Thyroid gland (tissue), 4 donors: ENCODE data around the gene LRRC4. TPM values are rescaled to one million over a fixed set of nuclear protein-coding genes. Genes with fewer than 3 reads are reported as not detected.

ENCODE experiments used
- DNase-seq, 2 donors: peaks; one replicate each; pipeline ENCODE4 v3.0.0-alpha.2; 2019
- H3K27ac ChIP-seq, 3 donors: fragments of 200-600 bp; sonication (generic); 1 replicate in 2 of 3; 2 replicates in 1 of 3; pipeline ENCODE4 v1.5.1; 2016 to 2019; ENCODE audit warnings: mild to moderate bottlenecking in 1 of 3, moderate library complexity in 1 of 3
- H3K27me3 ChIP-seq: fragments of 200-600 bp; sonication (generic); one replicate; pipeline ENCODE4 v1.5.1; 2019
- H3K36me3 ChIP-seq, 2 donors: fragments of 200-600 bp; sonication (generic); one replicate each; pipeline ENCODE4 v1.5.1; 2016 to 2019
- H3K4me1 ChIP-seq, 2 donors: fragments of 200-600 bp; sonication (generic); one replicate each; pipeline ENCODE4 v1.5.1; 2017 to 2019
- H3K4me3 ChIP-seq, 3 donors: fragments of 200-600 bp; sonication (generic); replicated peaks in 1 of 3; 1 replicate in 2 of 3; 2 replicates in 1 of 3; pipeline ENCODE4 v1.5.1; 2016; ENCODE audit warnings: mild to moderate bottlenecking in 1 of 3
- H3K9me3 ChIP-seq: fragments of 200-600 bp; sonication (generic); one replicate; pipeline ENCODE4 v1.5.1; 2017
- CTCF ChIP-seq, 6 experiments: fragments of 200-600 bp in 3 of 6; fragments of 450-650 bp in 3 of 6; sonication (generic) in 3 of 6; IDR thresholded peaks; one replicate each; pipeline ENCODE4 v1.5.1; 2016 to 2019; ENCODE audit warnings: antibody characterized with exemption in 6 of 6, mild to moderate bottlenecking in 2 of 6, inconsistent platforms in 1 of 6, moderate library complexity in 1 of 6
- POLR2A ChIP-seq, 2 donors: fragments of 450-650 bp; IDR thresholded peaks; one replicate each; pipeline ENCODE4 v1.6.1; 2017; ENCODE audit warnings: antibody characterized with exemption in 2 of 2, mild to moderate bottlenecking in 2 of 2, moderate library complexity in 1 of 2
- WGBS, 2 donors: methylation state at CpG; one replicate each; pipeline ENCODE4 v1.1.5; 2017; 5-methylcytosine and 5-hydroxymethylcytosine counted together
- intact Hi-C: fragments of 100-400 bp; cut with DNase I; formaldehyde crosslinking; loops from one replicate; pipeline ENCODE4 v1.15.1; 2023
- total RNA-seq, 4 donors: library from RNA; depleted of rRNA; stranded (reverse); fragments of >200 nt; gene quantifications; one replicate each; pipeline ENCODE4 v1.2.3, GENCODE V29; 2016

The LRRC4 gene
- total RNA-seq, 4 donors from 2014 or later, result 0.39 to 3.7 (median 0.95) TPM

GRCh38 chr7:127986581-127987521 lies 44.4 kb downstream of the LRRC4 start:
- H3K4me1 ChIP-seq, result peaks cover 13 to 23% of the 10 kb centered on the region in 2 donors
- no peaks in the 10 kb centered on the region for H3K9me3 ChIP-seq
- H3K4me3 ChIP-seq, result no peak overlapping the region
- DNase-seq, result no peak
- no peaks in the 10 kb centered on the region for H3K36me3 ChIP-seq
- intact Hi-C loops, result no loop called here
- TF ChIP-seq POLR2A (IDR thresholded peaks at IDR 0.05) (no peak), CTCF (IDR thresholded peaks at IDR 0.05) (no peak)
- no peak overlapping the region for H3K27ac ChIP-seq
- H3K27me3 ChIP-seq, result no peaks in the 10 kb centered on the region
- 60 to 70% methylated on average over 4 of the region's 4 CpGs for WGBS, 2 donors

- intact Hi-C loops, result no loop called here
- no peaks in the 10 kb centered on the region for H3K9me3 ChIP-seq
- no peak for TF ChIP-seq POLR2A (IDR thresholded peaks at IDR 0.05)
- TF ChIP-seq CTCF (IDR thresholded peaks at IDR 0.05), result no peak
Measured at GRCh38 chr7:127983804-127984332, 47.4 kb downstream of the LRRC4 start.

GRCh38 chr7:127981965-127982364 lies 49.3 kb downstream of the LRRC4 start:
- no peak for TF ChIP-seq POLR2A (IDR thresholded peaks at IDR 0.05)
- TF ChIP-seq CTCF (IDR thresholded peaks at IDR 0.05), result no peak
- Histone ChIP-seq H3K4me1 (peaks cover 1 to 7% of the 10 kb centered on the region in 2 donors), H3K27ac (no peak overlapping the region), H3K4me3 (no peak overlapping the region), H3K9me3 (no peaks in the 10 kb centered on the region), H3K36me3 (no peaks in the 10 kb centered on the region), H3K27me3 (no peaks in the 10 kb centered on the region)
- WGBS, 2 donors, result 93 to 96% methylated on average over 4 of the region's 4 CpGs
- no peak for DNase-seq
- intact Hi-C loops, result no loop called here

More at GRCh38 chr7:127983804-127984332, 47.4 kb downstream of the LRRC4 start:
- 91 to 94% methylated on average over 5 of the region's 5 CpGs for WGBS, 2 donors
- no peak overlapping the region for H3K27ac ChIP-seq
- H3K4me1 ChIP-seq, result peaks cover 11 to 19% of the 10 kb centered on the region in 2 donors
- no peak overlapping the region for H3K4me3 ChIP-seq
- no peak for DNase-seq
- no peaks in the 10 kb centered on the region for H3K36me3 ChIP-seq
- no peaks in the 10 kb centered on the region for H3K27me3 ChIP-seq

- 92 to 100% methylated on average over 1 of the region's 1 CpG for WGBS, 2 donors
- Histone ChIP-seq H3K9me3 (no peaks in the 10 kb centered on the region), H3K4me1 (peaks cover 0 to 3% of the 10 kb centered on the region in 2 donors), H3K27me3 (no peaks in the 10 kb centered on the region), H3K27ac (no peak overlapping the region), H3K36me3 (no peaks in the 10 kb centered on the region), H3K4me3 (no peak overlapping the region)
- no peak for DNase-seq
- TF ChIP-seq CTCF (IDR thresholded peaks at IDR 0.05), result no peak
- TF ChIP-seq POLR2A (IDR thresholded peaks at IDR 0.05), result no peak
- intact Hi-C loops, result no loop called here
Measured at GRCh38 chr7:127980901-127981300, 50.3 kb downstream of the LRRC4 start.

- DNase-seq, result no peak
- intact Hi-C loops, result no loop called here
- Histone ChIP-seq H3K4me3 (no peak overlapping the region), H3K36me3 (no peaks in the 10 kb centered on the region), H3K9me3 (no peaks in the 10 kb centered on the region), H3K27ac (no peak overlapping the region), H3K27me3 (no peaks in the 10 kb centered on the region), H3K4me1 (peaks cover 0 to 4% of the 10 kb centered on the region in 2 donors)
- TF ChIP-seq CTCF (IDR thresholded peaks at IDR 0.05) (no peak), POLR2A (IDR thresholded peaks at IDR 0.05) (no peak)
Measured at GRCh38 chr7:127979728-127980126, 51.5 kb downstream of the LRRC4 start.
